ENCODE measurements around the gene LARP4B.
"Not testable (repeated sequence)": the region's sequence is repeated elsewhere in the genome, so short reads cannot be mapped to it uniquely, and the experiment has no call there.

Gene LARP4B

GRCh38 chr10:770975-771374 lies 160.5 kb downstream of the LARP4B start:
- ChIA-PET POLR2A (no interaction called here), CTCF (no interaction called here)
- no peak for DNase-seq (ENCODE audit: low read depth, low spot score)
- TF ChIP-seq, protein P1, sequence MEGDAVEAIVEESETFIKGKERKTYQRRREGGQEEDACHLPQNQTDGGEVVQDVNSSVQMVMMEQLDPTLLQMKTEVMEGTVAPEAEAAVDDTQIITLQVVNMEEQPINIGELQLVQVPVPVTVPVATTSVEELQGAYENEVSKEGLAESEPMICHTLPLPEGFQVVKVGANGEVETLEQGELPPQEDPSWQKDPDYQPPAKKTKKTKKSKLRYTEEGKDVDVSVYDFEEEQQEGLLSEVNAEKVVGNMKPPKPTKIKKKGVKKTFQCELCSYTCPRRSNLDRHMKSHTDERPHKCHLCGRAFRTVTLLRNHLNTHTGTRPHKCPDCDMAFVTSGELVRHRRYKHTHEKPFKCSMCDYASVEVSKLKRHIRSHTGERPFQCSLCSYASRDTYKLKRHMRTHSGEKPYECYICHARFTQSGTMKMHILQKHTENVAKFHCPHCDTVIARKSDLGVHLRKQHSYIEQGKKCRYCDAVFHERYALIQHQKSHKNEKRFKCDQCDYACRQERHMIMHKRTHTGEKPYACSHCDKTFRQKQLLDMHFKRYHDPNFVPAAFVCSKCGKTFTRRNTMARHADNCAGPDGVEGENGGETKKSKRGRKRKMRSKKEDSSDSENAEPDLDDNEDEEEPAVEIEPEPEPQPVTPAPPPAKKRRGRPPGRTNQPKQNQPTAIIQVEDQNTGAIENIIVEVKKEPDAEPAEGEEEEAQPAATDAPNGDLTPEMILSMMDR (IDR thresholded peaks at IDR 0.05; ENCODE audit: insufficient read depth, low read length, missing control alignments), result no peak
- H3K4me3 ChIP-seq (ENCODE audit: low read depth, low read length), result no peak overlapping the region

- POLR2A ChIA-PET, CTCF ChIA-PET: not testable (repeated sequence)
These were observed 161.3 kb downstream of the LARP4B start for GRCh38 chr10:770048-770712.

GRCh38 chr10:767794-768193 lies 163.7 kb downstream of the LARP4B start:
- POLR2A ChIA-PET, result no interaction called here
- DNase-seq (ENCODE audit: low read depth, low spot score), result no peak
- TF ChIP-seq, protein P1 (IDR thresholded peaks at IDR 0.05; ENCODE audit: insufficient read depth, low read length, missing control alignments), result no peak
- CTCF ChIA-PET, result no interaction called here
- no peak overlapping the region for H3K4me3 ChIP-seq (ENCODE audit: low read depth, low read length)

More at GRCh38 chr10:770048-770712, 161.3 kb downstream of the LARP4B start:
- not testable (repeated sequence) for H3K4me3 ChIP-seq (ENCODE audit: low read depth, low read length); DNase-seq (ENCODE audit: low read depth, low spot score)

DNA sequence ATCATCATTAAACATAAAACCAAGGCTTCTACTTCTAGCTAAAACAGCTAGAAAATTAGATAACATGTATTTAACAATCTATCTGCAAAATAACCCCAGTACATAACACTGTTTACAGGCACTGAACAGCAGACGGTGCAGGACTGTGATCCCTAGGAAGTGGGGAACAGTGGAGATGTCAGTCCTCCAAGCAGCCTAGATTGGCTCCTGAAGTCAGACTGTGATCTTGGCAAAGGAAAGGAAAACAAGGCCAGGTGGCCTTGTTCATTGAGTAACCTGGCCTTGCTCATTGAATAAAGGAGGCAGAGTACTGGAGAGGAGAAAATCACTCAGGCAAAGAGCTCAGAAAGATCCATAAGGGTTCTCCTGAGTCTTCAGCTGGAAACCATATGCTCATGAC lies 164.3 kb downstream of the LARP4B start:
- no peak for DNase-seq (ENCODE audit: low read depth, low spot score)
- TF ChIP-seq, protein P1 (IDR thresholded peaks at IDR 0.05; ENCODE audit: insufficient read depth, low read length, missing control alignments), result no peak
- POLR2A ChIA-PET, result no interaction called here
- CTCF ChIA-PET, result interaction anchor here (0.5 kb wide), 1 partner anchor 46 kb away, joined by 3 read pairs; no protein-coding TSS in a partner anchor
- H3K4me3 ChIP-seq (ENCODE audit: low read depth, low read length), result no peak overlapping the region

DNA sequence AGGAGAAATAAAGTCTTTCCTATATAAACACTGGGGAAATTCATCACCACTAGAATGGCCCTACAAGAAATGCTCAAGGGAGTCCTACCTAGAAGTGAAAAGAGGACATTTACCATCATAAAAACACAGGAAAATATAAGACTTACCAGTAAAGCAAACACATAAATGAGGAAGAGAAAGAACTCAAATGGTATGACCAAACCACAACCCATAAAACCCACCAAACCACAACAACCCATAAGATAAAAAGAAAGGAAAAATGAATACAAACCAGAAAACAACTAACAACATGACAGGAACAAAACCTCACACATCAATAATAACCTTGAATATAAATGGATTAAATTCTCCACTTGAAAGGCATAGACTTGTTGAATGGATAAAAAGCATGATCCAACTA lies 170.1 kb downstream of the LARP4B start:
- no peak for DNase-seq (ENCODE audit: low read depth, low spot score)
- POLR2A ChIA-PET, result no interaction called here
- TF ChIP-seq, protein P1 (IDR thresholded peaks at IDR 0.05; ENCODE audit: insufficient read depth, low read length, missing control alignments), result no peak
- CTCF ChIA-PET, result no interaction called here
- H3K4me3 ChIP-seq (ENCODE audit: low read depth, low read length), result no peak overlapping the region

GRCh38 chr10:760622-761021 lies 170.9 kb downstream of the LARP4B start:
- POLR2A ChIA-PET, result no interaction called here
- no peak for DNase-seq (ENCODE audit: low read depth, low spot score)

More at GRCh38 chr10:760622-761021, 170.9 kb downstream of the LARP4B start:
- no peak overlapping the region for H3K4me3 ChIP-seq (ENCODE audit: low read depth, low read length)
- TF ChIP-seq, protein P1 (IDR thresholded peaks at IDR 0.05; ENCODE audit: insufficient read depth, low read length, missing control alignments), result no peak
- CTCF ChIA-PET, result no interaction called here

All from AG04449 (cell line).